Measurements from ENCODE around the gene HOXA5. TPM values are rescaled to one million over a fixed set of nuclear protein-coding genes. Genes with fewer than 3 reads are reported as not detected.

The HOXA5 gene
- total RNA-seq, 1 experiment from 2014 or later: 7.5 TPM

DNA sequence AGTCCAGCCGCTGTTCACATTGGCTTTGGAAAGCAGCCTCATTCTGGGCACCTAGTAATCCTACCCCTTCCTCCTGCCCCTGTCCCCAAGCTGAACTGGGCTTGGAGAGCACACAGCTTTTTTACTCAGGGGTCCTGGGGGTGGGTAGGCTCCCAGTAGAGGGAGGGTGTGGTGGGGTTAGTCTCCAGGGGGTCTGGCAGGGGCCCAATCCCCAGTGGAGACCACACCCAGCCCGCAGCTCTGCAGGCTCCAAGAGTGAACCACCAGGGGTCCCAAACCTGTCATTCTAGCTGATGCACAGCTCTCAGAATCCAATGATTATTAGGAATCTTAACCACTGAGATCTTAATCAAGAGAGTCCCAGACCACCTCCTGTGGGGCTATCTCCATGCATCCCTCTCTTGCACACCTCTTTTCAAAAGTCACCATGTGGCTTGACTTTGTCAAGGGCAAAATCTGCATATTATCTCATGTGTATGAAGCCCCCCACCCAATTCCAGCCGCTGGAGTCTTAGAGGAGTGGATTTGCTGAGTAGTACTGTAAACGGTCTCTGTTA, 38.9 kb upstream of the HOXA5 start:
- peak overlapping the region; percentile 99 for H3K4me2 ChIP-seq (ENCODE audit: low read length)
- H3K9ac ChIP-seq (ENCODE audit: low read length): peak overlapping the region; percentile 97
- H3K79me2 ChIP-seq (ENCODE audit: low read length): peaks cover 99% of the 10 kb centered on the region
- H3K27ac ChIP-seq (ENCODE audit: low read length): peak overlapping the region; percentile 97
- BruUV-seq (replicated peaks): no TSS peak
- no peaks in the 10 kb centered on the region for H4K20me1 ChIP-seq (ENCODE audit: low read length)
- ChIA-PET POLR2A (ENCODE audit: unreplicated experiment) (interaction anchor here (0.5 to 0.6 kb wide), 2 partner anchors 21 to 1264 kb away, joined by 3 to 4 read pairs; no protein-coding TSS in a partner anchor), CTCF (interaction anchor here (0.6 to 0.7 kb wide), 2 partner anchors 10 to 846 kb away, joined by 3 to 4 read pairs; no protein-coding TSS in a partner anchor)
- H3K4me3 ChIP-seq (ENCODE audit: low read length): peak overlapping the region; percentile 91
- H2AFZ ChIP-seq (ENCODE audit: low read length): no peak overlapping the region
- H3K9me2 ChIP-seq (replicated peaks; ENCODE audit: low read length): no peaks in the 10 kb centered on the region
- no peaks in the 10 kb centered on the region for H3F3A ChIP-seq (ENCODE audit: low read length, unreplicated experiment)
- intact Hi-C loops (cut with micrococcal nuclease): no loop called here
- peaks cover 37% of the 10 kb centered on the region for H3K4me1 ChIP-seq (ENCODE audit: insufficient read depth, low read length)
- H3K36me3 ChIP-seq (ENCODE audit: low read depth, low read length): no peaks in the 10 kb centered on the region
- DNase-seq (peak; percentile 64), ATAC-seq (no peak)
- H3K27me3 ChIP-seq (ENCODE audit: low read length): no peaks in the 10 kb centered on the region
- H3K9me3 ChIP-seq (ENCODE audit: low read length): no peaks in the 10 kb centered on the region
- TF ChIP-seq EZH2phosphoT487 (IDR thresholded peaks at IDR 0.05; ENCODE audit: borderline replicate concordance, low read length) (no peak), CTCF (conservative IDR thresholded peaks at IDR 0.05; ENCODE audit: low read depth, low read length) (0 out of 2 replicates have a peak, but pooled peaks have one; percentile 26)

- Histone ChIP-seq H3K4me1 (ENCODE audit: insufficient read depth, low read length) (peaks cover 36% of the 10 kb centered on the region), H3K9me2 (replicated peaks; ENCODE audit: low read length) (no peaks in the 10 kb centered on the region), H3K4me3 (ENCODE audit: low read length) (peak overlapping the region; percentile 91), H3K36me3 (ENCODE audit: low read depth, low read length) (no peaks in the 10 kb centered on the region), H3K27ac (ENCODE audit: low read length) (peak overlapping the region; percentile 97), H3K79me2 (ENCODE audit: low read length) (peaks cover 99% of the 10 kb centered on the region), H3K9ac (ENCODE audit: low read length) (peak overlapping the region; percentile 97), H3F3A (ENCODE audit: low read length, unreplicated experiment) (no peaks in the 10 kb centered on the region), H2AFZ (ENCODE audit: low read length) (no peak overlapping the region), H3K27me3 (ENCODE audit: low read length) (no peaks in the 10 kb centered on the region), H3K9me3 (ENCODE audit: low read length) (no peaks in the 10 kb centered on the region), H3K4me2 (ENCODE audit: low read length) (peak overlapping the region; percentile 99), H4K20me1 (ENCODE audit: low read length) (no peaks in the 10 kb centered on the region)
- ChIA-PET CTCF (interaction anchor here (0.6 to 0.7 kb wide), 2 partner anchors 9 to 846 kb away, joined by 3 to 4 read pairs; no protein-coding TSS in a partner anchor), POLR2A (ENCODE audit: unreplicated experiment) (interaction anchor here (0.5 kb wide), 1 partner anchor 1264 kb away, joined by 3 read pairs; no protein-coding TSS in a partner anchor)
- no peak for ATAC-seq
- TF ChIP-seq EZH2phosphoT487 (IDR thresholded peaks at IDR 0.05; ENCODE audit: borderline replicate concordance, low read length) (no peak), EZH2 (IDR thresholded peaks at IDR 0.05; ENCODE audit: low read length, unreplicated experiment) (no peak), CTCF (conservative IDR thresholded peaks at IDR 0.05; ENCODE audit: low read depth, low read length) (no peak)
- no TSS peak for BruUV-seq (replicated peaks)
- intact Hi-C loops (cut with micrococcal nuclease): no loop called here
- no peak for DNase-seq
Measured at GRCh38 chr7:27181795-27182275, 38.4 kb upstream of the HOXA5 start.

Data from PC-3 (cell line).